ENCODE data around the gene MROH7.

GRCh38 chr1:54736685-54737084 is 95.1 kb downstream of the MROH7 start:
- no peak for TF ChIP-seq POLR2A (IDR thresholded peaks at IDR 0.05; ENCODE audit: low read length)
- no peak for TF ChIP-seq GATA1 (IDR thresholded peaks at IDR 0.05; ENCODE audit: low read depth, low read length)
